Muscle of leg (tissue), 11 donors: ENCODE measurements around the gene SPCS1. TPM values are rescaled to one million over a fixed set of nuclear protein-coding genes. Genes with fewer than 3 reads are reported as not detected.
"Not testable (repeated sequence)": the region's sequence is repeated elsewhere in the genome, so short reads cannot be mapped to it uniquely, and the experiment has no call there.

Source experiments
- DNase-seq: peaks from one replicate; pipeline ENCODE4 v3.0.0; 2013
- H3K27ac ChIP-seq: one replicate; pipeline ENCODE4 v1.5.1; 2013; ENCODE audit warnings: mild to moderate bottlenecking, low read length, control low read depth
- H3K27me3 ChIP-seq: one replicate; pipeline ENCODE4 v1.6.1; 2013; ENCODE audit warnings: low read length; ENCODE audit not compliant: control insufficient read depth, insufficient read depth
- H3K36me3 ChIP-seq: one replicate; pipeline ENCODE4 v1.6.1; 2013; ENCODE audit warnings: low read length; ENCODE audit not compliant: control insufficient read depth, insufficient read depth
- H3K4me1 ChIP-seq: one replicate; pipeline ENCODE4 v1.6.1; 2013; ENCODE audit warnings: low read length; ENCODE audit not compliant: control insufficient read depth, insufficient read depth
- H3K4me3 ChIP-seq: one replicate; pipeline ENCODE4 v1.5.1; 2013; ENCODE audit warnings: low read length, control low read depth
- H3K9me3 ChIP-seq: replicated peaks from 2 replicates; pipeline ENCODE4 v1.6.1; 2013; ENCODE audit warnings: low read depth, low read length; ENCODE audit not compliant: control insufficient read depth
- WGBS: methylation state at CpG from one replicate; pipeline ENCODE4 v1.1.5; 2013; ENCODE audit warnings: missing lambda C conversion rate; ENCODE audit not compliant: insufficient coverage; 5-methylcytosine and 5-hydroxymethylcytosine counted together
- polyA plus RNA-seq, 8 donors: library from polyadenylated mRNA; unstranded; fragments of 120-200 nt; gene quantifications; one replicate each; pipeline versions ENCODE4 v1.2.1 to v1.2.3, GENCODE V29; 2013; ENCODE audit warnings: inconsistent platforms in 1 of 8, low replicate concordance in 1 of 8; ENCODE audit not compliant: insufficient read length in 8 of 8, insufficient read depth in 1 of 8
- total RNA-seq: library from RNA; stranded (reverse); fragments of 120-200 nt; gene quantifications from one replicate; pipeline ENCODE4 v1.2.4, GENCODE V29; 2013

The SPCS1 gene
- total and polyA plus RNA-seq, 9 donors: 45.4 to 97.1 (median 86.6) TPM

- no peak overlapping the region for H3K4me3 ChIP-seq
- no peak for DNase-seq
- peaks cover 2% of the 10 kb centered on the region for H3K9me3 ChIP-seq
- peaks cover 8% of the 10 kb centered on the region for H3K36me3 ChIP-seq
- no peaks in the 10 kb centered on the region for H3K4me1 ChIP-seq
- H3K27ac ChIP-seq: no peak overlapping the region
- no CpG with 5 or more reads among the region's 5 CpGs for WGBS
- no peaks in the 10 kb centered on the region for H3K27me3 ChIP-seq
Measured at GRCh38 chr3:52723935-52724334, 18.0 kb downstream of the SPCS1 start.

- Histone ChIP-seq H3K4me1 (no peaks in the 10 kb centered on the region), H3K27ac (no peak overlapping the region), H3K27me3 (no peaks in the 10 kb centered on the region), H3K4me3 (no peak overlapping the region), H3K9me3 (peaks cover 2% of the 10 kb centered on the region), H3K36me3 (peaks cover 5% of the 10 kb centered on the region)
- DNase-seq: no peak
- no CpG with 5 or more reads among the region's 1 CpG for WGBS
Measured at GRCh38 chr3:52724511-52724910, 18.6 kb downstream of the SPCS1 start.

- not testable (repeated sequence) for H3K4me1 ChIP-seq, DNase-seq, H3K9me3 ChIP-seq, H3K27me3 ChIP-seq, H3K4me3 ChIP-seq, H3K27ac ChIP-seq
- no CpG with 5 or more reads among the region's 3 CpGs for WGBS
- peaks cover 23% of the 10 kb centered on the region for H3K36me3 ChIP-seq
Measured at GRCh38 chr3:52728753-52729152, 22.8 kb downstream of the SPCS1 start.

- DNase-seq: no peak
- Histone ChIP-seq H3K4me3 (no peak overlapping the region), H3K9me3 (peaks cover 2% of the 10 kb centered on the region), H3K27ac (no peak overlapping the region), H3K27me3 (no peaks in the 10 kb centered on the region), H3K36me3 (peaks cover 26% of the 10 kb centered on the region), H3K4me1 (no peaks in the 10 kb centered on the region)
Measured at GRCh38 chr3:52730681-52731080, 24.8 kb downstream of the SPCS1 start.

GRCh38 chr3:52731590-52731989 is 25.7 kb downstream of the SPCS1 start:
- DNase-seq: no peak
- WGBS: 81% methylated on average over 7 of the region's 14 CpGs
- no peak overlapping the region for H3K27ac ChIP-seq
- peaks cover 28% of the 10 kb centered on the region for H3K36me3 ChIP-seq
- no peak overlapping the region for H3K4me3 ChIP-seq
- no peaks in the 10 kb centered on the region for H3K4me1 ChIP-seq
- no peaks in the 10 kb centered on the region for H3K27me3 ChIP-seq
- H3K9me3 ChIP-seq: peaks cover 2% of the 10 kb centered on the region

- no peak overlapping the region for H3K4me3 ChIP-seq
- DNase-seq: no peak
- no peaks in the 10 kb centered on the region for H3K9me3 ChIP-seq
- H3K27me3 ChIP-seq: no peaks in the 10 kb centered on the region
- no peak overlapping the region for H3K27ac ChIP-seq
- H3K4me1 ChIP-seq: no peaks in the 10 kb centered on the region
- H3K36me3 ChIP-seq: peaks cover 32% of the 10 kb centered on the region
- WGBS: 94% methylated on average over 3 of the region's 10 CpGs
Measured at GRCh38 chr3:52733256-52733891, 27.5 kb downstream of the SPCS1 start.

- no peaks in the 10 kb centered on the region for H3K27me3 ChIP-seq
- H3K4me3 ChIP-seq: no peak overlapping the region
- peaks cover 37% of the 10 kb centered on the region for H3K36me3 ChIP-seq
- no peaks in the 10 kb centered on the region for H3K9me3 ChIP-seq
- no peak for DNase-seq
- 100% methylated on average over 1 of the region's 1 CpG for WGBS
- no peaks in the 10 kb centered on the region for H3K4me1 ChIP-seq
- no peak overlapping the region for H3K27ac ChIP-seq
Measured at GRCh38 chr3:52739730-52740129, 33.8 kb downstream of the SPCS1 start.

- Histone ChIP-seq H3K27ac (no peak overlapping the region), H3K9me3 (no peaks in the 10 kb centered on the region), H3K4me1 (no peaks in the 10 kb centered on the region), H3K27me3 (no peaks in the 10 kb centered on the region), H3K4me3 (no peak overlapping the region), H3K36me3 (peaks cover 52% of the 10 kb centered on the region)
- 93% methylated on average over 2 of the region's 3 CpGs for WGBS
- DNase-seq: peak; percentile 37
Measured at GRCh38 chr3:52742418-52743041, 36.6 kb downstream of the SPCS1 start.

- WGBS: 91% methylated on average over 4 of the region's 5 CpGs
- Histone ChIP-seq H3K36me3 (peaks cover 50% of the 10 kb centered on the region), H3K4me3 (no peak overlapping the region), H3K27me3 (no peaks in the 10 kb centered on the region), H3K27ac (no peak overlapping the region), H3K4me1 (no peaks in the 10 kb centered on the region), H3K9me3 (no peaks in the 10 kb centered on the region)
- DNase-seq: no peak
Measured at GRCh38 chr3:52743152-52743551, 37.2 kb downstream of the SPCS1 start.

- no CpG with 5 or more reads among the region's 2 CpGs for WGBS
- DNase-seq: no peak
- Histone ChIP-seq H3K4me1 (no peaks in the 10 kb centered on the region), H3K4me3 (no peak overlapping the region), H3K27me3 (no peaks in the 10 kb centered on the region), H3K9me3 (no peaks in the 10 kb centered on the region), H3K36me3 (peaks cover 48% of the 10 kb centered on the region), H3K27ac (no peak overlapping the region)
Measured at GRCh38 chr3:52743721-52744120, 37.8 kb downstream of the SPCS1 start.
